Upper lobe of left lung (tissue), 4 donors: ENCODE measurements around the gene LRRFIP1.

Experiments
- POLR2A ChIP-seq, 4 donors: fragments of 450-650 bp; IDR thresholded peaks; one replicate each; pipeline ENCODE4 v1.5.1; 2016 to 2017; ENCODE audit warnings: antibody characterized with exemption in 4 of 4, mild to moderate bottlenecking in 2 of 4
- POLR2AphosphoS5 ChIP-seq, 2 donors: sonication (generic); formaldehyde crosslinking; IDR thresholded peaks; one replicate each; pipeline ENCODE4 v1.5.1; 2017; ENCODE audit warnings: antibody characterized with exemption in 2 of 2
- TF ChIP-seq, protein P1 (sequence below), 6 experiments: fragments of 450-650 bp in 4 of 6; fragments of 200-600 bp in 2 of 6; sonication (generic) in 2 of 6; IDR thresholded peaks; one replicate each; pipeline ENCODE4 v1.5.1; 2016 to 2019; ENCODE audit warnings: antibody characterized with exemption in 6 of 6

DNA sequence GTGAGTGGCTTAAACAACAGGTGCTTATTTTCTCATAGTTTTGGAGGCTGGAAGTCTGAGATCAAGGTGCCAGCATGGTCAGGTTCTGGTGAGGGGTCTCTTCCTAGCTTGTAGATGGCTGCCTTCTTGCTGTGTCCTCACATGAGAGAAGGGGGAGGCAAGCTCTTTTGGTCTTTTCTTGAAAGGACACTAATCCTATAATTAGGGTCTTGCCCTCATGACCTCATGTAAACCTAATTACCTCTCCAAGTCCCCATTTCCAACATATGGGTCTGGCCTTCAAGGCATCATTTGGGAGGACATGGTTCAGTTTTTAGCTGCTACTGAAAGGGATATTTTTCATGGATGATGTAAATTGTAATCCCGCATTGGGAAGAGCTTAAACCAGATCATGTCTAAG is 189.1 kb downstream of the LRRFIP1 start:
- TF ChIP-seq, protein P1, sequence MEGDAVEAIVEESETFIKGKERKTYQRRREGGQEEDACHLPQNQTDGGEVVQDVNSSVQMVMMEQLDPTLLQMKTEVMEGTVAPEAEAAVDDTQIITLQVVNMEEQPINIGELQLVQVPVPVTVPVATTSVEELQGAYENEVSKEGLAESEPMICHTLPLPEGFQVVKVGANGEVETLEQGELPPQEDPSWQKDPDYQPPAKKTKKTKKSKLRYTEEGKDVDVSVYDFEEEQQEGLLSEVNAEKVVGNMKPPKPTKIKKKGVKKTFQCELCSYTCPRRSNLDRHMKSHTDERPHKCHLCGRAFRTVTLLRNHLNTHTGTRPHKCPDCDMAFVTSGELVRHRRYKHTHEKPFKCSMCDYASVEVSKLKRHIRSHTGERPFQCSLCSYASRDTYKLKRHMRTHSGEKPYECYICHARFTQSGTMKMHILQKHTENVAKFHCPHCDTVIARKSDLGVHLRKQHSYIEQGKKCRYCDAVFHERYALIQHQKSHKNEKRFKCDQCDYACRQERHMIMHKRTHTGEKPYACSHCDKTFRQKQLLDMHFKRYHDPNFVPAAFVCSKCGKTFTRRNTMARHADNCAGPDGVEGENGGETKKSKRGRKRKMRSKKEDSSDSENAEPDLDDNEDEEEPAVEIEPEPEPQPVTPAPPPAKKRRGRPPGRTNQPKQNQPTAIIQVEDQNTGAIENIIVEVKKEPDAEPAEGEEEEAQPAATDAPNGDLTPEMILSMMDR (IDR thresholded peaks at IDR 0.05), result no peak
- TF ChIP-seq POLR2A (IDR thresholded peaks at IDR 0.05), result no peak
- TF ChIP-seq POLR2AphosphoS5 (IDR thresholded peaks at IDR 0.05), result no peak
